Activated CD4-positive, alpha-beta T cell treated with anti-CD3 and anti-CD28 coated beads, Interleukin-2, amount 10 ng/mL, durations not matched to agents 24 days and 14 days (primary cell): ENCODE measurements around the gene SLC5A10. TPM values are rescaled to one million over a fixed set of nuclear protein-coding genes. Genes with fewer than 3 reads are reported as not detected.
"Not testable (repeated sequence)": the region's sequence is repeated elsewhere in the genome, so short reads cannot be mapped to it uniquely, and the experiment has no call there.

Source experiments
- DNase-seq: peaks from one replicate; pipeline ENCODE4 v3.0.0; 2022
- H3K27ac Mint-ChIP-seq: one replicate; pipeline ENCODE4 v1.8.0; 2022; ENCODE audit warnings: mild to moderate bottlenecking, mixed read lengths
- H3K27me3 Mint-ChIP-seq: one replicate; pipeline ENCODE4 v1.8.0; 2022; ENCODE audit warnings: mixed read lengths
- H3K36me3 Mint-ChIP-seq: one replicate; pipeline ENCODE4 v1.8.0; 2022; ENCODE audit warnings: low read depth, mild to moderate bottlenecking, mixed read lengths
- H3K4me1 Mint-ChIP-seq: one replicate; pipeline ENCODE4 v1.8.0; 2021; ENCODE audit warnings: mixed read lengths
- H3K4me3 Mint-ChIP-seq: one replicate; pipeline ENCODE4 v1.8.0; 2022; ENCODE audit warnings: mild to moderate bottlenecking, moderate library complexity, mixed read lengths
- H3K9me3 Mint-ChIP-seq: one replicate; pipeline ENCODE4 v1.8.0; 2021; ENCODE audit warnings: mixed read lengths
- intact Hi-C: fragments of 100-400 bp; cut with micrococcal nuclease; formaldehyde crosslinking; loops from one replicate; pipeline ENCODE4 v1.15.1; 2023
- total RNA-seq: library from RNA; stranded (reverse); gene quantifications from 2 replicates; pipeline ENCODE4 v1.2.3, GENCODE V29; 2022

Gene SLC5A10
- total RNA-seq, 1 donor from 2014 or later: not detected

DNA sequence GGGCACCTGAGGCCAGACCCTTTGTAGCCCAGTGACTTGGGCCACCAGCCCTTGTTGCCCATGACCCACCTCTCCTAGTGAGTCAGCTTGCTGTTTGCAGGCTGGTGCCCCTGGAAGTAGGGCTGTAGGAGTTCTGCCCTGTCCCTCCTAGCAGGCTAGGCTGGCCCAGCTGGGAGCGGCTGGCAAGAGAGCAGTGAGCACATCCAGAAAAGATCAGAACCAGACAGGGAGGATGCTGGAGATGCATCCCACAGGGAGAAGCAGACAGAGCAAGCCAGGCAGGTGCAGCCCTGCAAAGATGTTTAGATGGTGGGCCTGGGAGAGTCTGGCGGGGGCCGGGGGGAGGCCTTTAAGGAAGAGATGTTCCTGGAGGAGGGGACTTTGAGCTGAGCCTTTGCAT lies 2.4 kb downstream of the SLC5A10 start:
- DNase-seq: no peak
- H3K27ac Mint-ChIP-seq: no peak overlapping the region
- intact Hi-C loops: loop anchor here (2.0 kb wide), 1 partner anchor 16 kb away; no protein-coding TSS in a partner anchor
- no peaks in the 10 kb centered on the region for H3K36me3 Mint-ChIP-seq
- H3K4me3 Mint-ChIP-seq: no peak overlapping the region
- H3K27me3 Mint-ChIP-seq: peaks cover 9% of the 10 kb centered on the region
- H3K4me1 Mint-ChIP-seq: peaks cover 15% of the 10 kb centered on the region
- H3K9me3 Mint-ChIP-seq: no peaks in the 10 kb centered on the region

DNA sequence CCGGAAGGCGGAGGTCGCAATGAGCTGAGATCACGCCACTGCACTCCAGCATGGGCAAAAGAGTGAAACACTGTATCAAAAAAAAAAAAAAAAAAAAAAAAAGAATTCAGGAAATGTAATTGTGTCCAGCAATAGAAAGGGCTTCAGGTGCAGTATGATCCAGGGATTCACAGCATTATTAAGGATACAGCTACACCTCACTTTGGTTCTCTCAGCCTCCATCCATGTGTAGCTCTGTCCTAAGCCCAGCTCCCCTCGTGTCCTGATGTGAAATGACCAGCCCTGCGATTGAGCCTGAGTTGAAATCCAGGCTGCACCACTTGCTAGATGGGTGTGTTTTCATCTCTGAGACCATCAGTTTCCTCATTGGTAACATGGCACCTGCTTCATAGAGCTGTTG lies 3.0 kb downstream of the SLC5A10 start:
- H3K27ac Mint-ChIP-seq: peak overlapping the region; percentile 79
- no peaks in the 10 kb centered on the region for H3K36me3 Mint-ChIP-seq
- peaks cover 15% of the 10 kb centered on the region for H3K4me1 Mint-ChIP-seq
- peaks cover 3% of the 10 kb centered on the region for H3K27me3 Mint-ChIP-seq
- peak overlapping the region; percentile 64 for H3K4me3 Mint-ChIP-seq
- intact Hi-C loops: loop anchor here (2.0 kb wide), 1 partner anchor 16 kb away; no protein-coding TSS in a partner anchor
- DNase-seq: no peak
- H3K9me3 Mint-ChIP-seq: no peaks in the 10 kb centered on the region

DNA sequence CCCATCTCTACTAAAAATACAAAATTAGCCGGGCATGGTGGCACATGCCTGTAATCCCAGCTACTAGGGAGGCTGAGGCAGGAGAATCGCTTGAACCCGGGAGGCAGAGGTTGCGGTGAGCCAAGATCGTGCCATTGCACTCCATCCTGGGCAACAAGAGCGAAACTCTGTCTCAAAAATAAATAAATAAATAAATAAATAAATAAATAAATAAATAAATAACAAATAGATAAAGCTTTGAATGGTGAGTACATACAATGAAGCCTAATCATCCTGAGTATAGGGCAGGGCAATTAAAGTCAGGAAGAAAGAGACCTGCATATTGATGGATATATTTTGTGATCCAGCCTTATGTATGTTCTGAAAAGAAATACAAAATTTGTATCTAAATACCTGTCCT lies 4.1 kb downstream of the SLC5A10 start:
- Mint-ChIP-seq H3K4me1 (peaks cover 21% of the 10 kb centered on the region), H3K27ac (peak overlapping the region; percentile 79)
- intact Hi-C loops, H3K36me3 Mint-ChIP-seq, DNase-seq, H3K27me3 Mint-ChIP-seq, H3K4me3 Mint-ChIP-seq, H3K9me3 Mint-ChIP-seq: not testable (repeated sequence)

DNA sequence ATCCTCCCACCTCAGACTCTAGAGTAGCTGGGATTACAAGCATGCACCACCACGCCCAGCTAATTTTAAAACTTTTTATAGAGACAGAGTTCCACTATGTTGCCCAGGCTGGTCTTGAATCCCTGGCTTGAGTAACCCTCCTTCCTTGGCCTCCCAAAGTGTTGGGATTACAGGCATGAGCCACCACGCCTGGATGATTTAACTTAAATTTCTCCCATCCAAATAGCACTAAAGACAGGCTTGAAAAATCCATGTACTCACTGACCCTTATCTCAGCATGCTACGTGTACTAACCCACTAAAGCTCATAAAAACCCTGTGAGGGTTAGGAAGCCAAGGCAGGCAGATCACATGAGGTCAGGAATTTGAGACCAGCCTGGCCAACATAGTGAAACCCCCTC lies 4.6 kb downstream of the SLC5A10 start:
- Mint-ChIP-seq H3K27ac (no peak overlapping the region), H3K27me3 (no peaks in the 10 kb centered on the region), H3K4me3 (no peak overlapping the region), H3K36me3 (no peaks in the 10 kb centered on the region), H3K9me3 (no peaks in the 10 kb centered on the region), H3K4me1 (peaks cover 21% of the 10 kb centered on the region)
- intact Hi-C loops: no loop called here
- DNase-seq: no peak

DNA sequence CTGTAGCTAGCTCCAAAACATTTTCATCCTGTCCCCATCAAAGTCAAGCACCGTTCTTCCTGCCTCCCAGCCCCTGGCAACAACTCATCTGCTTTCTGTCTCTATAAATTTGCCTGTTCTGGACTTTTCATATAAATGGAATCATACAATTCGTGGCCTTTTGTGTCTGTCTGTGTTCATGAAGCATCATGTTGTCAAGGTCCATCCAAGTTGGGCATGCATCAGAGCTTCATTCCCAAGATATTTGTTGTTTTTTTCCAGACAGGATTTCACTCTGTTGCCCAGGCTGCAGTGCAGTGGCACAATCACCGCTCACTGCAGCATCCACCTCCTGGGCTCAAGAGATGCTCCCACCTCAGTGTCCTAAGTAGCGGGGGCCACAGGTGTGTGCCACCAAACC lies 5.9 kb downstream of the SLC5A10 start:
- no peaks in the 10 kb centered on the region for H3K36me3 Mint-ChIP-seq
- no peak overlapping the region for H3K4me3 Mint-ChIP-seq
- H3K27me3 Mint-ChIP-seq: no peaks in the 10 kb centered on the region
- H3K9me3 Mint-ChIP-seq: no peaks in the 10 kb centered on the region
- intact Hi-C loops: no loop called here
- H3K4me1 Mint-ChIP-seq: peaks cover 30% of the 10 kb centered on the region
- DNase-seq: no peak
- no peak overlapping the region for H3K27ac Mint-ChIP-seq

DNA sequence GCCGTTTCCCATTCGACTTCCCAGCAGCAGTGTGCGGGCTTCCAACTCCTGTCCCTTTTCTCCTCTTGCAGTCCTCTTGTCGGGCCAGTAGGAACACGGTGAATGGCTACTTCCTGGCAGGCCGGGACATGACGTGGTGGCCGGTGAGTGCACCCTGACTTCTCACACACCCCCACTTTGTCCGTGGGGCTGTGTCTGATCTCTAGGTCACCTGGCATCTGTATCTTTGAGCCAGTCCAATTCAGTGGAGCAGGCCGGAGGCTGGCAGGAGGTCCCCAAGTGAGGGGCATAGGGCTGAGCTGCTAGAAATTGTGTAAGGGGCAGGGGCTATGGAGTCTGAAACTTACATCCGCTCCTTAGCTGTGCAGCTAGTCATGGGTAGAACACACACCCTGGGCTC lies 6.6 kb downstream of the SLC5A10 start:
- H3K4me1 Mint-ChIP-seq: peaks cover 32% of the 10 kb centered on the region
- no peaks in the 10 kb centered on the region for H3K36me3 Mint-ChIP-seq
- DNase-seq: no peak
- no peak overlapping the region for H3K4me3 Mint-ChIP-seq
- intact Hi-C loops: no loop called here
- H3K27me3 Mint-ChIP-seq: no peaks in the 10 kb centered on the region
- H3K27ac Mint-ChIP-seq: no peak overlapping the region
- H3K9me3 Mint-ChIP-seq: no peaks in the 10 kb centered on the region

DNA sequence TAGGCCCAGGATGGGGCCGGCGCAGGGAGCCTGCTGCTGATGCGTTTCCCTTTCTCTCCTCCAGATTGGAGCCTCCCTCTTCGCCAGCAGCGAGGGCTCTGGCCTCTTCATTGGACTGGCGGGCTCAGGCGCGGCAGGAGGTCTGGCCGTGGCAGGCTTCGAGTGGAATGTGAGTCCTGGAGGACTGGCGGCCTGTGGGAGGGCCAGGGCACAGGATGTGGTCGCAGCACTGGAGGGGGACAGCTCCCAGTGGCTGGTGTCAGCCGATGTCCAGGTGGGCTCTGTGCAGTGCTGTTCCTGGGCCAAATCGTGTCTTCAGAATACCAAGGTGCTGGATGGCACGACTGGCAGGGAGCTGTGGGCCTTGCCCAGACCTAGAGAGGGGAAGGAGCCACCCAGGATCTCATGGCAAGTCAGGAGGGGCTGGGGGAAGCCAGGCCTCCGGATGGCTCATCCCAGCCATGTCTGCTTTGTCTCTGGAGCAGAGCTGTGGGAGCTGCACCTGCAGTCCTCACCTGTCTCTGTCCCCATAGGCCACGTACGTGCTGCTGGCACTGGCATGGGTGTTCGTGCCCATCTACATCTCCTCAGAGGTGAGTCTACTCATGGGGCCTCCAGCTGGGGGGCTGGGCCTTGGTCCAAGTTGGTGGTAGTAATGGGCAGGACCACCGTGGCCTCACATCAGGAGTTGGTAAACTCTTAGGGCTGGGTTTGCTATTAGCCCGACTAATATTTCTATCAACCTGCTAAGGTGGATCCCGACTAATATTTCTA lies 7.3 kb downstream of the SLC5A10 start:
- Mint-ChIP-seq H3K9me3 (no peaks in the 10 kb centered on the region), H3K4me3 (no peak overlapping the region)
- intact Hi-C loops: no loop called here

DNA sequence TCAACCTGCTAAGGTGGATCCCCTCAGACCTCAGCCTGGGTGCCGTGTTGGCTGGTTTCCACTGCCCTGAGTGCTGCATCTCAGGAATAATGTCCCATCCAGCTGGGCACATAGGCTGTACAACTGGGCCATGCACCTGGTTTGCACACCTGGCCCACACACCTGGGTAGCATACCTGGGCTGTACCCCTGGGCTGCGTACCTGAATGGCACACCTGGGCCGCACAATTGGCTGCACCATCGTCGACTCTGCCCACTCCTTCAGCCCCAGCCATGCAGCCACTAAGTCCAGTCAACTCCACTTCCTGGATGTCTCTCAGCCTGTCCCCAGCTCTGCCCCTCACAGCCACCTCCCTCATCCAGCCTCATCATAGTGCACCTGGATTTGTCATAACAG lies 7.9 kb downstream of the SLC5A10 start:
- H3K27me3 Mint-ChIP-seq: no peaks in the 10 kb centered on the region
- no peaks in the 10 kb centered on the region for H3K9me3 Mint-ChIP-seq
- intact Hi-C loops: no loop called here
- no peak overlapping the region for H3K4me3 Mint-ChIP-seq
- H3K4me1 Mint-ChIP-seq: peaks cover 24% of the 10 kb centered on the region
- no peaks in the 10 kb centered on the region for H3K36me3 Mint-ChIP-seq
- no peak for DNase-seq
- peak overlapping the region; percentile 20 for H3K27ac Mint-ChIP-seq

More for the DNA sequence above, 7.3 kb downstream of the SLC5A10 start:
- Mint-ChIP-seq H3K36me3 (no peaks in the 10 kb centered on the region), H3K4me1 (peaks cover 28% of the 10 kb centered on the region), H3K27me3 (no peaks in the 10 kb centered on the region), H3K27ac (no peak overlapping the region)
- no peak for DNase-seq

DNA sequence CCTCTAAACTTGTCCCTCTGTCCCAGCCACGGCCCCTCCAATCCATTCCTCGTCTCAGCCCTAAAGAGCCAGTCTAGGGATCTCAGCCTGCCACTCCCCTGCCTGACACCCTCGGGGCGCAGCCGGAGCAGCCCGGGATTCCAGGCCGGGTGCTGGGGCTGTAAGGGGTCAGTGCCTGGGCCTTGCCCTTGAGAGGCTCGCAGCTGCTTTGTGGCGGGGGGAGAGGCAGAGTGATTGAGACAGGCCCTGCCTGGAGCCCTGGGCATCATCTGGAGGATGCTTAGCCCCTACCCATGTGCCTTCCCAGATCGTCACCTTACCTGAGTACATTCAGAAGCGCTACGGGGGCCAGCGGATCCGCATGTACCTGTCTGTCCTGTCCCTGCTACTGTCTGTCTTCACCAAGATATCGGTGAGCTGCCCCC lies 8.3 kb downstream of the SLC5A10 start:
- Mint-ChIP-seq H3K27me3 (no peaks in the 10 kb centered on the region), H3K4me1 (peaks cover 22% of the 10 kb centered on the region), H3K27ac (peak overlapping the region; percentile 8), H3K4me3 (no peak overlapping the region), H3K9me3 (no peaks in the 10 kb centered on the region), H3K36me3 (no peaks in the 10 kb centered on the region)
- intact Hi-C loops: no loop called here
- DNase-seq: no peak

DNA sequence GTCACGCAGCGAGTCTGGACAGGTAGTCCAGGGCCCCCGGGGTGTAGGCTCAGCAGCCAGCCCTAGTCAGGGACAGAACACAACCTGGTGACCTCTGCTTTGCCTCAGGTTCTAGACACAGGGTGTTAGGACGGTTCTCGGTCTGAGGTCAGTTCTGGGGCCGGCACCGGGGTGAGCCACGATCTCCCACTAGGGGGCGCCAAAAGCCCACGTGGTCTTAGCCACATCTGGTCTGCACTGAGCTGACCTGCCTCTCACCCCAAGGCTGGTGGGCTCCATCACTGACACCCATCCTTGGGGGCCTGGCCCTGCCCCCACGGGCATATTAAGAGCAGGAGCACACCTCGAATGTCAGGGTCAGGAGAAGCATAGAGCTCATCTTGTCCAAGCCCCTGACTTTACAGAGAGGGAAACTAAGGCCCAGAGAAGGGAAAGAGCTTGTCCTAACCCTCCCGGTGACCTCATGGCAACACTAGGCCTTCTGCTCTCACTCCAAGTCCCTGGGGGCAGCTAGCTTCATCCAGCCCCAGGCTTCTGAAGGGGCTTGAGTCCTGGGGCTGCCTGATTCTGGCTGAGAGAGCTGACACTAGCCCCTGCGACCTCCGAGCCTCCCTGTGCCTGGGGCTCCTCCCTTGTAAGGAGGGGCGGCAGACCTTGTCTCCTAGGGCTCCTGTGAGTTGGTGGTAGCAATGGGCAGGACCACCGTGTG lies 9.0 kb downstream of the SLC5A10 start:
- Mint-ChIP-seq H3K4me3 (no peak overlapping the region), H3K27me3 (no peaks in the 10 kb centered on the region), H3K9me3 (no peaks in the 10 kb centered on the region), H3K36me3 (no peaks in the 10 kb centered on the region), H3K4me1 (peaks cover 17% of the 10 kb centered on the region), H3K27ac (peak overlapping the region; percentile 34)
- peak; percentile 94 for DNase-seq
- intact Hi-C loops: no loop called here

DNA sequence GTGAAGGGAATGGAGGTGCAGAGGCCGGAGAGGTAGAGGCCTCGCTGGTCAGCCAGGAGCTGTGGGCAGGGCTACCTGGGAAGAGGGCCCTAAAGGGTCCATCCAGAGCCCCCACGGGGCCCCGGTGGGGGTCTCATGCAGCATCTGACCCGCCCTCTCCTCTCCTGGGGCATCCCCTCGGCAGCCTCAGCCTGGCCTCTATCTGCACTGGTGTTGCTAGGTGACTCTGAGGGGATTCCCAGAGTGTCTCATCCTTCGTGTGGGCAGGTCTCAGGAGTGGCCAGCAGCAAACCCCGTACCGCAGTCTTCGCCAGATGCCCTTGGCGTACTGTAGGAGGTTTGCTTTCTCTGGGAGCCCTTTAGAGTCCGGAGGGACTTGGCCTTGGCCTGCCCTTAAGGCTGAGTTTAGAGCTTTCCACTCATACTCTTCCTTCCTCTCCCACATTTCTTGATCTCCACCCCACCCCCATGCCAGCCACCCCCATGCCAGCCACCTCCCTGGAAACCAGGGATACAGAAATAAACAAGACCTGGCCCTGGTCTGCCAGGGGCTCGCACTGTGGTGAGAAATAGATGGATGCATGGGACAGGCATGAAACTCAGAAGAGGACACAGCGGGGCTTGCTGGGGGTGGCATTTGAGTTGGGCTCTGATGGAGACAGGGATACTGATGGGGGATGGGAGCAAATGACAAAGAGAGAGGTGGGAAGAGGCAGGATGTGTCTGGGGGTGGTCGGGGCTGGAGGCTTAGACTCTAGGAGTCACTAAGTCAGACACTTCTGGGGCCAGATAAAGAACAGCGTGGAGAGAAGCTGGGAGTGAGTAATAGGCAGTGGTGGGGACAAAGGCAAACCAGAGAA lies 9.9 kb downstream of the SLC5A10 start:
- intact Hi-C loops: no loop called here
- H3K9me3 Mint-ChIP-seq: no peaks in the 10 kb centered on the region

DNA sequence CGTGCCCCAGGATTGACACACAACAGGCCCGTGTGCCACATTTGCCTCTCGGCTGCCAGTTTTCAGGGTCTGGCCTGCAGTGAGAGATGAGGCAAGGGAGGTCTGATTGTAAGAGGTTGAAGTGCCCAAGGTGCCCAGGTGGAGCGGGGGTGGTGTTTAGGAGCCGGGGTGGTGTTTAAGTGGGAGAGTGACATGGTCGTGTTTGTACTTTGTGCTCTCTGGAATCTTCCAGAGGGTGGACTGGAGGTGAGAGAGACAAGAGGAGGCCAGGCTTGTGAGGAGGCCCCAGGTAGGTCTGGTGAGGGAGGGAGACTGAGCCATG lies 10.5 kb downstream of the SLC5A10 start:
- Mint-ChIP-seq H3K9me3 (no peaks in the 10 kb centered on the region), H3K36me3 (no peaks in the 10 kb centered on the region), H3K27ac (no peak overlapping the region), H3K27me3 (no peaks in the 10 kb centered on the region), H3K4me3 (no peak overlapping the region), H3K4me1 (peaks cover 17% of the 10 kb centered on the region)
- DNase-seq: no peak
- intact Hi-C loops: no loop called here

More for the DNA sequence above, 9.9 kb downstream of the SLC5A10 start:
- no peaks in the 10 kb centered on the region for H3K36me3 Mint-ChIP-seq
- no peaks in the 10 kb centered on the region for H3K27me3 Mint-ChIP-seq
- no peak overlapping the region for H3K4me3 Mint-ChIP-seq
- peaks cover 17% of the 10 kb centered on the region for H3K4me1 Mint-ChIP-seq
- peak overlapping the region; percentile 8 for H3K27ac Mint-ChIP-seq
- DNase-seq: no peak

DNA sequence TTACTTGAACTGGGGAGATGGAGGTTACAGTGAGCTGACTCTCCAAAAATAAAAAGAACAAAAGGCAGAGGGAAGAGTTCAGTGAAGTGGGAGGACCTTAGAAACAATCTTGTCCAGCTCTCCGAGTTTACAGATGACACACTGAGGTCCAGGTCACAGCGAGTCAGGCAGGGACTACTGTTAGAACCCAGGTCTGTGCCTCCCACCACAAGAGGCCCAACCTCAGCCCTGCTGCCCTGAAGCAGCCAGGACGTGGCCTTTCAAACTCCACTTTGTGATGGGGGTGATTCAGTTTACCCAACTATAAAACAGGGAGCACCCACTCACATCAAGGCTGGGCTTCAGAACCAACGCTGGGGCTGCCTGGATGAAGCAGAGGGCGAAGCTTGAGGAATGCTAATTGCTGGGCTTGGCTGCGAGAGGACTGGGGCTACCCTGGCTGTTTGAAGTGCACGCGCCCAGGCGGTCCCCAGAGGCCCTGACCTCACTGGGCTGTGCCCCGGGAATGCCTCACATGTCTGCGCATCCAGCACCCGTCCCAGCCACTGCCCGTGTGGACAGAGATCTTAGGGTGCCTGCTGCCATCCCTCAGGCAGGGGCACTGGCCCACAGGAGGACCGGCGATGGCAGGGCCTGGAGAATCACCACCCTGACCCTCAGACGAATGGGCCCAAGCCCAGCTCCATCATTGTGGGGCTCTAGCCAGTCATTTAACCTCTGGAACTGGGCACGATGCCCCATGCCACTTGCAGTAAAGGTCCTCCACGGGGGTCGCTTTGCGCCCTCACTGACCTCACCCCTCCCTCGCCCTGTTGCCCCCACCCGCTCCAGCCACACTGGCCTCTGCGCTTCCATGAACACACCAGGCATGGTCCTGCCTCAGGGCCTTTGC lies 11.4 kb downstream of the SLC5A10 start:
- DNase-seq: no peak
- no peaks in the 10 kb centered on the region for H3K9me3 Mint-ChIP-seq
- H3K4me3 Mint-ChIP-seq: no peak overlapping the region
- H3K4me1 Mint-ChIP-seq: peaks cover 17% of the 10 kb centered on the region
- H3K27ac Mint-ChIP-seq: no peak overlapping the region
- no peaks in the 10 kb centered on the region for H3K36me3 Mint-ChIP-seq
- intact Hi-C loops: no loop called here
- no peaks in the 10 kb centered on the region for H3K27me3 Mint-ChIP-seq
